PC-9 (cell line): ENCODE results near the gene SLC13A2. TPM values are rescaled to one million over a fixed set of nuclear protein-coding genes. Genes with fewer than 3 reads are reported as not detected.
"Not testable (repeated sequence)": the region's sequence is repeated elsewhere in the genome, so short reads cannot be mapped to it uniquely, and the experiment has no call there.

Experiments used
- BruUV-seq: library from RNA; stranded (reverse); fragments of 400-500 nt; replicated peaks from 2 replicates; lab custom pipeline; 2021; lab: Mats Ljungman, UMichigan
- CTCF ChIA-PET: fragments of 300-600 bp; sonication (Branson Sonifier 250); formaldehyde crosslinking; loops from one replicate; lab custom pipeline; 2022; ENCODE audit warnings: antibody characterized with exemption; lab: Charles Lee
- POLR2A ChIA-PET: fragments of 300-600 bp; sonication (Branson Sonifier 250); formaldehyde crosslinking; loops from one replicate; lab custom pipeline; 2022; ENCODE audit warnings: antibody characterized with exemption; ENCODE audit not compliant: unreplicated experiment; lab: Charles Lee
- DNase-seq, 2 experiments: peaks; one replicate each; pipeline versions ENCODE4 v3.0.0 to v3.0.0-alpha.2; 2015 to 2022; ENCODE audit warnings: mixed read lengths in 1 of 2
- H2AFZ ChIP-seq: fragments of 200-600 bp; sonication (generic); 2 replicates; pipeline ENCODE4 v1.8.1; 2017; ENCODE audit warnings: antibody characterized with exemption
- H3F3A ChIP-seq: fragments of 200-600 bp; sonication (generic); 2 replicates; pipeline ENCODE4 v1.8.1; 2017; ENCODE audit warnings: antibody characterized with exemption, mild to moderate bottlenecking, low read depth; ENCODE audit not compliant: insufficient read depth
- H3K27ac ChIP-seq: fragments of 200-600 bp; sonication (generic); 2 replicates; pipeline ENCODE4 v1.6.1; 2016; ENCODE audit warnings: mixed run types
- H3K27me3 ChIP-seq: fragments of 200-600 bp; sonication (generic); 2 replicates; pipeline ENCODE4 v1.6.1; 2016; ENCODE audit warnings: low read depth, mixed run types; ENCODE audit not compliant: insufficient read depth
- H3K36me3 ChIP-seq: fragments of 200-600 bp; sonication (generic); 2 replicates; pipeline ENCODE4 v1.6.1; 2016; ENCODE audit warnings: low read depth, mixed run types
- H3K4me1 ChIP-seq: fragments of 200-600 bp; sonication (generic); replicated peaks from 2 replicates; pipeline ENCODE4 v1.6.1; 2016; ENCODE audit warnings: mixed run types; ENCODE audit not compliant: insufficient read depth
- H3K4me2 ChIP-seq: fragments of 200-600 bp; sonication (generic); 2 replicates; pipeline ENCODE4 v1.6.1; 2017; ENCODE audit warnings: mixed run types
- H3K4me3 ChIP-seq: fragments of 200-600 bp; sonication (generic); 2 replicates; pipeline ENCODE4 v1.6.1; 2016; ENCODE audit warnings: mixed run types
- H3K79me2 ChIP-seq: fragments of 200-600 bp; sonication (generic); 2 replicates; pipeline ENCODE4 v1.6.1; 2017; ENCODE audit warnings: low read depth, mixed run types
- H3K9me2 ChIP-seq: fragments of 200-600 bp; sonication (generic); 2 replicates; pipeline ENCODE4 v1.8.1; 2017; ENCODE audit warnings: mild to moderate bottlenecking; ENCODE audit not compliant: insufficient read depth
- H3K9me3 ChIP-seq: fragments of 200-600 bp; sonication (generic); 2 replicates; pipeline ENCODE4 v1.8.1; 2016; ENCODE audit warnings: low read depth; ENCODE audit not compliant: insufficient read depth
- H4K20me1 ChIP-seq: fragments of 200-600 bp; sonication (generic); 2 replicates; pipeline ENCODE4 v1.8.1; 2017; ENCODE audit not compliant: insufficient read depth
- EZH2 ChIP-seq: fragments of 200-600 bp; sonication (generic); IDR thresholded peaks from 2 replicates; pipeline ENCODE4 v1.8.0; 2017; ENCODE audit warnings: antibody characterized with exemption, low read depth
- intact Hi-C: fragments of 100-400 bp; cut with micrococcal nuclease; formaldehyde crosslinking; loops from one replicate; pipeline ENCODE4 v1.10.0; 2022; ENCODE audit not compliant: unreplicated experiment
- total RNA-seq: library from RNA; stranded (reverse); gene quantifications from 2 replicates; pipeline ENCODE4 v1.2.3, GENCODE V29; 2021
- TF ChIP-seq, protein P1 (sequence below): fragments of 200-600 bp; sonication (generic); conservative IDR thresholded peaks from 2 replicates; pipeline ENCODE4 v1.6.1; 2017; ENCODE audit warnings: mixed run types, antibody characterized with exemption, mild to moderate bottlenecking, moderate library complexity

The SLC13A2 gene
- total RNA-seq, 1 experiment from 2014 or later, result not detected

DNA sequence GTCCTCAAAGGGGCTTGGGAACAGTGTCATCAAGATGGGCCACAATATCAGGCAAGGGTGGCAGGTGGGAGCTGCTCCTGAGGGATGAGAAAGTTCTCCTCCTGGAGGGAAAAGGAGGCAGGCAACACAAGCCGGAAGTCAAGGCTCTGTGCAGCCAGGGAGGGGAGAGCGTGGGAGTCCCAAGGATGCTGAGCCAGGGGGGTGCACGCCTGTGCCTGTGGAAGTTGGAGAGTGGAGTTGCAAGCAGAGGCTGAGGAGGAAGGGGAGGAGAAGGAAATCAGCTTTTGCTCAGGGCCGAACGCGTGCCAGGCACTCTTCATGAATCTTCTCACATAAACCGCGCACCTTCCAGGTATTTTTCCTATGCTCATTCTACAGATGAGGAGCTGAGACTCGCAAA lies 7.4 kb upstream of the SLC13A2 start:
- BruUV-seq, result no TSS peak
- Histone ChIP-seq H3K27me3 (no peaks in the 10 kb centered on the region), H3K36me3 (no peaks in the 10 kb centered on the region), H3K9me2 (no peaks in the 10 kb centered on the region), H3K27ac (no peak overlapping the region), H3K4me3 (no peak overlapping the region), H3K4me2 (no peak overlapping the region), H3K9me3 (no peaks in the 10 kb centered on the region; the same call in 1 of the 2 replicates), H3F3A (peaks cover 5% of the 10 kb centered on the region; the same call in 1 of the 2 replicates), H2AFZ (no peak overlapping the region), H3K79me2 (no peaks in the 10 kb centered on the region), H3K4me1 (peaks cover 3% of the 10 kb centered on the region; the same call in 1 of the 2 replicates), H4K20me1 (no peaks in the 10 kb centered on the region; the same call in 1 of the 2 replicates)
- DNase-seq, result no peak
- ChIA-PET POLR2A (no interaction called here), CTCF (no interaction called here)
- intact Hi-C loops, result no loop called here
- TF ChIP-seq, protein P1, sequence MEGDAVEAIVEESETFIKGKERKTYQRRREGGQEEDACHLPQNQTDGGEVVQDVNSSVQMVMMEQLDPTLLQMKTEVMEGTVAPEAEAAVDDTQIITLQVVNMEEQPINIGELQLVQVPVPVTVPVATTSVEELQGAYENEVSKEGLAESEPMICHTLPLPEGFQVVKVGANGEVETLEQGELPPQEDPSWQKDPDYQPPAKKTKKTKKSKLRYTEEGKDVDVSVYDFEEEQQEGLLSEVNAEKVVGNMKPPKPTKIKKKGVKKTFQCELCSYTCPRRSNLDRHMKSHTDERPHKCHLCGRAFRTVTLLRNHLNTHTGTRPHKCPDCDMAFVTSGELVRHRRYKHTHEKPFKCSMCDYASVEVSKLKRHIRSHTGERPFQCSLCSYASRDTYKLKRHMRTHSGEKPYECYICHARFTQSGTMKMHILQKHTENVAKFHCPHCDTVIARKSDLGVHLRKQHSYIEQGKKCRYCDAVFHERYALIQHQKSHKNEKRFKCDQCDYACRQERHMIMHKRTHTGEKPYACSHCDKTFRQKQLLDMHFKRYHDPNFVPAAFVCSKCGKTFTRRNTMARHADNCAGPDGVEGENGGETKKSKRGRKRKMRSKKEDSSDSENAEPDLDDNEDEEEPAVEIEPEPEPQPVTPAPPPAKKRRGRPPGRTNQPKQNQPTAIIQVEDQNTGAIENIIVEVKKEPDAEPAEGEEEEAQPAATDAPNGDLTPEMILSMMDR, result no peak
- TF ChIP-seq EZH2, result no peak

DNA sequence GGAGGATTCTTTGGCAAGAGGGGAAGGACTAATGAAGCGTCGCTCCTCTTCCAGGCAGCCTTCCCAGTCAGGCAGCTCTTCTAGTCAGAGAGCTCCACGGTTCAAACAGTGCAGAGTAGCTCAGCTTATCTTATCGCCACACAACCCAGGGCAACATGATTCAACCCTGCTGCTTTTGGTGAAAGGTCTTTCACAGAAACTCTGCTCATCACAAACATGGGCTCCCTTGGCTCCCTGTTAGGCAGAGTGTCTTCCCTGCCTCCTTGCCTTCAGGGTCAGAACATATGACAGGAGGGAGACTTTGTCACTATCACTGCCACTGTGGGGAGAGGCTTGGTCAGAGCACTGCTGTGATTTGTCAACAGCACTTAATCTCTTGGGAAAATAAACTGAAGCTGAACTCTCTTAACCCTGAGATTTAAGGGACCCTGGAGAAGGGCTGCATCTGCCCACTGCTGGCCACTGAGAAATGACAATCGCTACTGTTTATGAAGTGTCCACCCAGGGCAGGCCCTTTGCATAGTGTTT lies 6.9 kb upstream of the SLC13A2 start:
- POLR2A ChIA-PET, result no interaction called here
- no peaks in the 10 kb centered on the region for H3K9me2 ChIP-seq
- H2AFZ ChIP-seq, result no peak overlapping the region
- DNase-seq, result no peak
- H3F3A ChIP-seq, result peaks cover 10% of the 10 kb centered on the region; the same call in 1 of the 2 replicates
- no peaks in the 10 kb centered on the region for H3K36me3 ChIP-seq
- peaks cover 6% of the 10 kb centered on the region; the same call in 1 of the 2 replicates for H3K4me1 ChIP-seq
- H3K9me3 ChIP-seq, result no peaks in the 10 kb centered on the region; the same call in 1 of the 2 replicates
- H3K4me2 ChIP-seq, result no peak overlapping the region
- BruUV-seq, result no TSS peak
- no peak overlapping the region for H3K4me3 ChIP-seq
- no peaks in the 10 kb centered on the region; the same call in 1 of the 2 replicates for H4K20me1 ChIP-seq
- H3K27ac ChIP-seq, result no peak overlapping the region
- no peaks in the 10 kb centered on the region for H3K79me2 ChIP-seq
- TF ChIP-seq, protein P1, result no peak
- no peak for TF ChIP-seq EZH2
- intact Hi-C loops, result no loop called here
- H3K27me3 ChIP-seq, result no peaks in the 10 kb centered on the region
- CTCF ChIA-PET, result no interaction called here

DNA sequence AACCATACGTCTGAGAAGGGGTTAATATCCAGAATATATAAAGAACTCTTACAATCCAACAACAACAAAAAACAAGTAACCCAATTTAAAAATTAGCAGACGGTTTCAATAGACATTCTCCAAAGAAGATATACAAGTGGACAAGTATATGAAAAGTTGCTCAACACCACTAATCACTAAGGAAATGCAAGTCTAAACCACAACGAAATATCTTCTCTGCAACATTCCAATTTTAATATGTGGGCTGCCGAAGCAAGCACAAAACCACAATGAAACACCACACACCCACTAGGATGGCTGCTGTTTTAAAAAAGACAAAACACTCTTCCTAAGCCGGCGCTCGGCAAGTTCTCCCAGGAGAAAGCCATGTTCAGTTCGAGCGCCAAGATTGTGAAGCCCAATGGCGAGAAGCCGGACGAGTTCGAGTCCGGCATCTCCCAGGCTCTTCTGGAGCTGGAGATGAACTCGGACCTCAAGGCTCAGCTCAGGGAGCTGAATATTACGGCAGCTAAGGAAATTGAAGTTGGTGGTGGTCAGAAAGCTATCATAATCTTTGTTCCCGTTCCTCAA lies 5.9 kb upstream of the SLC13A2 start:
- H3K9me3 ChIP-seq, result no peaks in the 10 kb centered on the region; the same call in 1 of the 2 replicates
- POLR2A ChIA-PET, result no interaction called here
- no peaks in the 10 kb centered on the region for H3K36me3 ChIP-seq
- no peaks in the 10 kb centered on the region for H3K79me2 ChIP-seq
- CTCF ChIA-PET, result no interaction called here
- peaks cover 6% of the 10 kb centered on the region; the same call in 1 of the 2 replicates for H3K4me1 ChIP-seq
- no peak overlapping the region for H3K4me3 ChIP-seq
- TF ChIP-seq, protein P1, result no peak
- no peak for TF ChIP-seq EZH2
- no peak for DNase-seq
- H3K27me3 ChIP-seq, result no peaks in the 10 kb centered on the region
- peaks cover 10% of the 10 kb centered on the region; the same call in 1 of the 2 replicates for H3F3A ChIP-seq
- BruUV-seq, result no TSS peak
- H3K4me2 ChIP-seq, result no peak overlapping the region
- no peaks in the 10 kb centered on the region; the same call in 1 of the 2 replicates for H4K20me1 ChIP-seq
- intact Hi-C loops, result no loop called here
- no peaks in the 10 kb centered on the region for H3K9me2 ChIP-seq
- H2AFZ ChIP-seq, result no peak overlapping the region
- no peak overlapping the region for H3K27ac ChIP-seq

DNA sequence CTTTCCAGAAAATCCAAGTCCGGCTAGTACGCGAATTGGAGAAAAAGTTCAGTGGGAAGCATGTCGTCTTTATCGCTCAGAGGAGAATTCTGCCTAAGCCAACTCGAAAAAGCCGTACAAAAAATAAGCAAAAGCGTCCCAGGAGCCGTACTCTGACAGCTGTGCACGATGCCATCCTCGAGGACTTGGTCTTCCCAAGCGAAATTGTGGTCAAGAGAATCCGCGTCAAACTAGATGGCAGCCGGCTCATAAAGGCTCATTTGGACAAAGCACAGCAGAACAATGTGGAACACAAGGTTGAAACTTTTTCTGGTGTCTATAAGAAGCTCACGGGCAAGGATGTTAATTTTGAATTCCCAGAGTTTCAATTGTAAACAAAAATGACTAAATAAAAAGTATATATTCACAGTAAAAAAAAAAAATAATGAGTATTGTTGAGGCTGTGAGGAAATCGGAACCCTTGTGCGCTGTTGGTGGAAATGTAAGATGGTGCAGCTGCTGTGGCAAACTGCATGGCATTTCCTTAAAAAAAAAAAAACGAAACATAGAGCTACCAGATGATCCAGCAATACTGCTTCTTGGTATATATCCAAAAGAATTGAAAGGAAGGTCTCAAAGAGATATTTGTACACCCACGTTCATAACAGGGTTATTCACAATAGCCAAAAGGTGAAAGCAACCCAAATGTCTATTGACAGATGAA lies 5.3 kb upstream of the SLC13A2 start:
- POLR2A ChIA-PET, H3K36me3 ChIP-seq, DNase-seq, H3K4me1 ChIP-seq, H3K27me3 ChIP-seq, H3K4me2 ChIP-seq, BruUV-seq, H3K79me2 ChIP-seq, CTCF ChIA-PET, H3K27ac ChIP-seq, H3K9me2 ChIP-seq, H4K20me1 ChIP-seq, H3K9me3 ChIP-seq, H3K4me3 ChIP-seq, H2AFZ ChIP-seq, intact Hi-C loops: not testable (repeated sequence)
- H3F3A ChIP-seq, result peaks cover 10% of the 10 kb centered on the region; the same call in 1 of the 2 replicates
